GM12878 (cell line): ENCODE data around the gene PJA2. TPM values are rescaled to one million over a fixed set of nuclear protein-coding genes. Genes with fewer than 3 reads are reported as not detected.
A peak's percentile ranks its signal among the peaks of the same experiment; 100 is the strongest.

ENCODE experiments used
- ATAC-seq: fragments of 200-7000 bp; cut with Tn5 transposase; 3 replicates; pipeline ENCODE4 v1.9.1; 2020; ENCODE audit warnings: mild to moderate bottlenecking, moderate library complexity
- BruUV-seq: library from RNA; stranded (reverse); fragments of 400-500 nt; replicated peaks from 2 replicates; lab custom pipeline; 2021; lab: Mats Ljungman, UMichigan
- CTCF ChIA-PET: fragments of 300-600 bp; sonication (Branson Sonifier 250); formaldehyde crosslinking; extraction: SDS; loops from one replicate; lab custom pipeline; 2021; ENCODE audit warnings: inconsistent platforms; lab: Yijun Ruan, JAX
- POLR2A ChIA-PET: fragments of 350-600 bp; formaldehyde crosslinking; extraction: SDS; loops from one replicate; lab custom pipeline; 2021; ENCODE audit warnings: inconsistent platforms; lab: Charles Lee
- RAD21 ChIA-PET: fragments of 300-600 bp; sonication (Branson Sonifier 250); formaldehyde crosslinking; loops from one replicate; lab custom pipeline; 2023; ENCODE audit warnings: antibody characterized with exemption; ENCODE audit not compliant: unreplicated experiment; lab: Charles Lee
- SMC1A ChIA-PET: fragments of 300-600 bp; sonication (Branson Sonifier 250); formaldehyde crosslinking; loops from one replicate; lab custom pipeline; 2023; ENCODE audit not compliant: unreplicated experiment, uncharacterized antibody; lab: Charles Lee
- DNase-seq: peaks from one replicate; pipeline ENCODE4 v3.0.0-alpha.2; 2011; ENCODE audit warnings: low read depth, low spot score
- FAIRE-seq: peaks from 3 replicates; lab custom pipeline; 2011; peaks lifted over from hg19 to GRCh38; lab: Jason Lieb, UNC
- H2AFZ ChIP-seq: 2 replicates; pipeline ENCODE4 v1.6.0; 2011; ENCODE audit warnings: low read depth, low read length, control low read depth; ENCODE audit not compliant: control insufficient read depth
- H3K27ac ChIP-seq: 2 replicates; pipeline ENCODE4 v1.5.1; 2011; ENCODE audit warnings: control low read depth; ENCODE audit not compliant: control insufficient read depth, insufficient read depth
- H3K27me3 ChIP-seq, 2 experiments: replicated peaks in 1 of 2; 2 replicates each; pipeline versions ENCODE4 v1.6.0 to v1.6.1; 2011; ENCODE audit warnings: low read length in 1 of 2; ENCODE audit not compliant: control insufficient read depth in 2 of 2, insufficient read depth in 2 of 2
- H3K36me3 ChIP-seq, 2 experiments: 2 replicates each; pipeline ENCODE4 v1.5.1; 2011; ENCODE audit warnings: low read length in 1 of 2; ENCODE audit not compliant: control insufficient read depth in 2 of 2, insufficient read depth in 2 of 2
- H3K4me1 ChIP-seq: 2 replicates; pipeline ENCODE4 v1.6.1; 2011; ENCODE audit warnings: mild to moderate bottlenecking, low read length, moderate library complexity, mixed read lengths; ENCODE audit not compliant: control insufficient read depth, insufficient read depth
- H3K4me2 ChIP-seq: 2 replicates; pipeline ENCODE4 v1.6.0; 2011; ENCODE audit warnings: control low read depth; ENCODE audit not compliant: control insufficient read depth, insufficient read depth
- H3K4me3 ChIP-seq: fragments of 200-600 bp; sonication (generic); 2 replicates; pipeline ENCODE4 v1.5.1; 2016
- H3K79me2 ChIP-seq: 2 replicates; pipeline ENCODE4 v1.6.0; 2011; ENCODE audit warnings: low read length; ENCODE audit not compliant: control insufficient read depth, insufficient read depth
- H3K9ac ChIP-seq: 2 replicates; pipeline ENCODE4 v1.8.0; 2011; ENCODE audit warnings: low read length, control low read depth, mixed read lengths; ENCODE audit not compliant: control insufficient read depth, insufficient read depth
- H3K9me3 ChIP-seq: replicated peaks from 3 replicates; pipeline ENCODE4 v1.5.1; 2011; ENCODE audit warnings: mild to moderate bottlenecking, low read length; ENCODE audit not compliant: control insufficient read depth, insufficient read depth
- H4K20me1 ChIP-seq: 2 replicates; pipeline ENCODE4 v1.6.0; 2011; ENCODE audit not compliant: control insufficient read depth, insufficient read depth
- CTCF ChIP-seq, 3 experiments: IDR thresholded peaks in 2 of 3; conservative IDR thresholded peaks in 1 of 3; 2 replicates each; pipeline ENCODE4 v1.5.1; 2011; ENCODE audit warnings: low read depth in 3 of 3, low read length in 3 of 3, mild to moderate bottlenecking in 3 of 3, control low read depth in 2 of 3, moderate library complexity in 2 of 3, inconsistent platforms in 1 of 3, mixed read lengths in 1 of 3; ENCODE audit not compliant: control insufficient read depth in 2 of 3, insufficient read depth in 1 of 3; ENCODE audit errors: extremely low read depth in 1 of 3
- E2F8 ChIP-seq: fragments of 450-650 bp; IDR thresholded peaks from 2 replicates; pipeline ENCODE4 v1.6.1; 2018; ENCODE audit warnings: mild to moderate bottlenecking, low read depth, moderate library complexity; ENCODE audit not compliant: partially characterized antibody
- FOXM1 ChIP-seq: IDR thresholded peaks from 2 replicates; pipeline ENCODE4 v1.6.1; 2012; ENCODE audit warnings: low read depth, mild to moderate bottlenecking, inconsistent platforms, low read length, moderate library complexity
- MYC ChIP-seq: IDR thresholded peaks from 2 replicates; pipeline ENCODE4 v1.6.1; 2011; ENCODE audit warnings: mild to moderate bottlenecking, low read length, moderate library complexity, inconsistent platforms; ENCODE audit not compliant: insufficient read depth, insufficient replicate concordance, insufficient read length, severe bottlenecking
- NFXL1 ChIP-seq: fragments of 450-650 bp; IDR thresholded peaks from 2 replicates; pipeline ENCODE4 v1.6.1; 2017; ENCODE audit warnings: antibody characterized with exemption, mild to moderate bottlenecking, borderline replicate concordance
- SRF ChIP-seq, 2 experiments: IDR thresholded peaks; 2 replicates each; pipeline ENCODE4 v1.6.1; 2011; ENCODE audit warnings: low read depth in 2 of 2, low read length in 2 of 2, mild to moderate bottlenecking in 1 of 2, moderate library complexity in 1 of 2
- SUPT20H ChIP-seq: IDR thresholded peaks from 2 replicates; pipeline ENCODE4 v1.6.1; 2011; ENCODE audit warnings: low read depth, mild to moderate bottlenecking, low read length, moderate library complexity, borderline replicate concordance; ENCODE audit not compliant: control insufficient read depth
- WGBS: methylation state at CpG from one replicate; pipeline ENCODE4 v1.1.6; 2016; ENCODE audit warnings: low lambda C conversion rate; ENCODE audit not compliant: insufficient replicate concordance, insufficient coverage; ENCODE audit errors: missing lambda C conversion rate; 5-methylcytosine and 5-hydroxymethylcytosine counted together
- in situ Hi-C: fragments of 300-500 bp; cut with MboI; formaldehyde crosslinking; loops from 9 replicates; pipeline ENCODE4 v1.14.3; 2018; ENCODE audit warnings: mixed read lengths
- intact Hi-C: fragments of 100-400 bp; cut with micrococcal nuclease; formaldehyde crosslinking; loops from one replicate; pipeline ENCODE4 v1.14.2; 2022; ENCODE audit not compliant: unreplicated experiment
- polyA plus RNA-seq, 11 experiments: library from polyadenylated mRNA; depleted of rRNA in 4 of 11; unstranded in 6 of 11; stranded (reverse) in 5 of 11; fragments of >200 nt; fragmentation: Nextera tagmentation in 4 of 11; fragmentation: Illumina TruSeq in 1 of 11; extraction: Ambion mirVana in 4 of 11; extraction: Trizol in 1 of 11; gene quantifications; 1 replicate in 1 of 11; 2 replicates in 10 of 11; pipeline versions ENCODE4 v1.2.1 to v1.2.3, GENCODE V29; 2011 to 2016; ENCODE audit warnings: inconsistent platforms in 2 of 11, missing spikeins in 2 of 11, low read depth in 1 of 11
- total RNA-seq, 4 experiments: library from RNA; depleted of rRNA in 3 of 4; stranded (reverse); fragments of >200 nt in 3 of 4; fragmentation: Illumina TruSeq in 1 of 4; extraction: Trizol in 1 of 4; gene quantifications; 2 replicates each; pipeline versions ENCODE4 v1.2.1 to v1.2.3, GENCODE V29; 2013 to 2021
- TF ChIP-seq, protein P1 (sequence below): IDR thresholded peaks from 2 replicates; pipeline ENCODE4 v1.6.1; 2011; ENCODE audit warnings: low read depth, low read length, improper control_type of control experiment, borderline replicate concordance
- TF ChIP-seq, protein P2 (sequence below): fragments of 450-650 bp; IDR thresholded peaks from 2 replicates; pipeline ENCODE4 v1.6.1; 2017; ENCODE audit warnings: mild to moderate bottlenecking
- TF ChIP-seq, protein P3 (sequence below): fragments of 450-650 bp; formaldehyde crosslinking; IDR thresholded peaks from 2 replicates; pipeline ENCODE4 v1.4.0; 2022; ENCODE audit warnings: mild to moderate bottlenecking, moderate library complexity

PJA2 gene
- total and polyA plus RNA-seq, 10 of the 15 experiments (the other 5 are each of a cell fraction or from before 2014, with no cell fraction given), result 27.8 to 93.4 (median 47.8) TPM

DNA sequence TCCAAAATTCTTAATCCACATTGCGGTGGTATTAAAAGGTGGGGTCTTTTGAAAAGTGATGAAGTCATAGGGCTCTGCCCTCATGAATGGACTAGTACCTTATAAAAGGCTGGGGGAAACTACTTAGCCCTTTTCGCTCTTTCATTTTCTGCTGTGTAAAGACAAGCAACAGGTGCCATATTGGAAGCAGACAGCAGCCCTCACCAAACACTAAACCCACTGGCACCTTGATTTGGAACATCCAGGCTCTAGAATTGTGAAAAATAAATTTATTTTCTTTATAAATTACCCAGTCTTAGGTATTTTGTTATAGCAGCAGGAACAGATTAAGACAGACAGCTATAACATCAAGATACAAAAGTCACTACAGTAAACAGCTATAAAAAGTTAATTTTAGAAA lies 12.8 kb downstream of the PJA2 start (continued):
- TF ChIP-seq E2F8, result no peak
- TF ChIP-seq, protein P1, sequence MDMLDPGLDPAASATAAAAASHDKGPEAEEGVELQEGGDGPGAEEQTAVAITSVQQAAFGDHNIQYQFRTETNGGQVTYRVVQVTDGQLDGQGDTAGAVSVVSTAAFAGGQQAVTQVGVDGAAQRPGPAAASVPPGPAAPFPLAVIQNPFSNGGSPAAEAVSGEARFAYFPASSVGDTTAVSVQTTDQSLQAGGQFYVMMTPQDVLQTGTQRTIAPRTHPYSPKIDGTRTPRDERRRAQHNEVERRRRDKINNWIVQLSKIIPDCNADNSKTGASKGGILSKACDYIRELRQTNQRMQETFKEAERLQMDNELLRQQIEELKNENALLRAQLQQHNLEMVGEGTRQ, result no peak
- no peak for TF ChIP-seq SUPT20H
- no peak for TF ChIP-seq FOXM1
- TF ChIP-seq, protein P2, sequence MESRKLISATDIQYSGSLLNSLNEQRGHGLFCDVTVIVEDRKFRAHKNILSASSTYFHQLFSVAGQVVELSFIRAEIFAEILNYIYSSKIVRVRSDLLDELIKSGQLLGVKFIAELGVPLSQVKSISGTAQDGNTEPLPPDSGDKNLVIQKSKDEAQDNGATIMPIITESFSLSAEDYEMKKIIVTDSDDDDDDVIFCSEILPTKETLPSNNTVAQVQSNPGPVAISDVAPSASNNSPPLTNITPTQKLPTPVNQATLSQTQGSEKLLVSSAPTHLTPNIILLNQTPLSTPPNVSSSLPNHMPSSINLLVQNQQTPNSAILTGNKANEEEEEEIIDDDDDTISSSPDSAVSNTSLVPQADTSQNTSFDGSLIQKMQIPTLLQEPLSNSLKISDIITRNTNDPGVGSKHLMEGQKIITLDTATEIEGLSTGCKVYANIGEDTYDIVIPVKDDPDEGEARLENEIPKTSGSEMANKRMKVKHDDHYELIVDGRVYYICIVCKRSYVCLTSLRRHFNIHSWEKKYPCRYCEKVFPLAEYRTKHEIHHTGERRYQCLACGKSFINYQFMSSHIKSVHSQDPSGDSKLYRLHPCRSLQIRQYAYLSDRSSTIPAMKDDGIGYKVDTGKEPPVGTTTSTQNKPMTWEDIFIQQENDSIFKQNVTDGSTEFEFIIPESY, result no peak
- TF ChIP-seq NFXL1, result no peak

GRCh38 chr5:109394806-109395205 lies 15.0 kb downstream of the PJA2 start:
- Histone ChIP-seq H3K4me2 (no peak overlapping the region), H3K79me2 (peaks cover 80% of the 10 kb centered on the region), H2AFZ (no peak overlapping the region), H3K27me3 (no peaks in the 10 kb centered on the region), H3K4me1 (no peaks in the 10 kb centered on the region), H3K36me3 (no peaks in the 10 kb centered on the region; a peak in 1 of 4 replicates), H3K4me3 (no peak overlapping the region), H3K27ac (no peak overlapping the region), H3K9me3 (peaks cover 4% of the 10 kb centered on the region; the same call in 2 of the 3 replicates), H4K20me1 (no peaks in the 10 kb centered on the region), H3K9ac (no peak overlapping the region)
- FAIRE-seq, result no peak
- no TSS peak for BruUV-seq
- in situ Hi-C loops, result no loop called here
- intact Hi-C loops, result no loop called here
- ChIA-PET CTCF (no interaction called here), POLR2A (no interaction called here), SMC1A (interaction anchor here (1.8 kb wide), 1 partner anchor 18 kb away, joined by 3 read pairs; no protein-coding TSS in a partner anchor), RAD21 (no interaction called here)
- 50% methylated on average over 3 of the region's 3 CpGs for WGBS
- no peak for DNase-seq
- peak; percentile 13; the same call in 2 of the 3 replicates for ATAC-seq
- TF ChIP-seq MYC, result no peak
- no peak for TF ChIP-seq CTCF (IDR thresholded peaks at IDR 0.05 in 2 of 3, conservative IDR thresholded peaks at IDR 0.05 in 1 of 3; ENCODE audit: control insufficient read depth in 2 of 3, extremely low read depth in 1 of 3, insufficient read depth in 1 of 3, low read depth in 3 of 3, low read length in 3 of 3)
- TF ChIP-seq, protein P3, sequence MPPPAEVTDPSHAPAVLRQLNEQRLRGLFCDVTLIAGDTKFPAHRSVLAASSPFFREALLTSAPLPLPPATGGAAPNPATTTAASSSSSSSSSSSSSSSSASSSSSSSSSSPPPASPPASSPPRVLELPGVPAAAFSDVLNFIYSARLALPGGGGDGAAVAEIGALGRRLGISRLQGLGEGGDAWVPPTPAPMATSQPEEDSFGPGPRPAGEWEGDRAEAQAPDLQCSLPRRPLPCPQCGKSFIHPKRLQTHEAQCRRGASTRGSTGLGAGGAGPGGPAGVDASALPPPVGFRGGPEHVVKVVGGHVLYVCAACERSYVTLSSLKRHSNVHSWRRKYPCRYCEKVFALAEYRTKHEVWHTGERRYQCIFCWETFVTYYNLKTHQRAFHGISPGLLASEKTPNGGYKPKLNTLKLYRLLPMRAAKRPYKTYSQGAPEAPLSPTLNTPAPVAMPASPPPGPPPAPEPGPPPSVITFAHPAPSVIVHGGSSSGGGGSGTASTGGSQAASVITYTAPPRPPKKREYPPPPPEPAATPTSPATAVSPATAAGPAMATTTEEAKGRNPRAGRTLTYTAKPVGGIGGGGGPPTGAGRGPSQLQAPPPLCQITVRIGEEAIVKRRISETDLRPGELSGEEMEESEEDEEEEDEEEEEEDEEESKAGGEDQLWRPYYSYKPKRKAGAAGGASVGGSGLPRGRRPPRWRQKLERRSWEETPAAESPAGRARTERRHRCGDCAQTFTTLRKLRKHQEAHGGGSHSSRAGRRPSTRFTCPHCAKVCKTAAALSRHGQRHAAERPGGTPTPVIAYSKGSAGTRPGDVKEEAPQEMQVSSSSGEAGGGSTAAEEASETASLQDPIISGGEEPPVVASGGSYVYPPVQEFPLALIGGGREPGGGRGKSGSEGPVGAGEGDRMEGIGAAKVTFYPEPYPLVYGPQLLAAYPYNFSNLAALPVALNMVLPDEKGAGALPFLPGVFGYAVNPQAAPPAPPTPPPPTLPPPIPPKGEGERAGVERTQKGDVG (CRISPR knock-in tag), result no peak
- TF ChIP-seq SRF (IDR thresholded peaks at IDR 0.05; ENCODE audit: low read depth in 2 of 2, low read length in 2 of 2), result no peak
